ENCODE measurements around the gene LMO2. TPM values are rescaled to one million over a fixed set of nuclear protein-coding genes. Genes with fewer than 3 reads are reported as not detected.

LMO2 gene
- total RNA-seq, 2 donors from 2014 or later: 1.1 to 1.2 TPM

GRCh38 chr11:33867996-33868646 is 23.8 kb downstream of the LMO2 start:
- no peaks in the 10 kb centered on the region for H3K9me3 Mint-ChIP-seq
- H3K4me1 Mint-ChIP-seq: peaks cover 6% of the 10 kb centered on the region
- no peaks in the 10 kb centered on the region for H3K36me3 ChIP-seq (ENCODE audit: control insufficient read depth, insufficient read depth, low read length)
- no peak for DNase-seq
- no peak for TF ChIP-seq CTCF (conservative IDR thresholded peaks at IDR 0.05)
- peaks cover 75% of the 10 kb centered on the region for H3K27me3 ChIP-seq (ENCODE audit: control insufficient read depth, insufficient read depth, low read length, poor library complexity, severe bottlenecking)
- H3K27ac ChIP-seq (ENCODE audit: low read depth, low read length): no peak overlapping the region
- H3K9me3 ChIP-seq (ENCODE audit: control insufficient read depth, low read length): no peaks in the 10 kb centered on the region
- H3K27me3 Mint-ChIP-seq (ENCODE audit: insufficient read depth): peaks cover 68% of the 10 kb centered on the region
- WGBS, 2 experiments (ENCODE audit: insufficient coverage in 1 of 2, insufficient read length in 1 of 2): 22 to 40% methylated on average over 1 to 7 of the region's 7 CpGs
- H3K4me3 ChIP-seq (ENCODE audit: low read length): peak overlapping the region; percentile 75
- no peak overlapping the region for H3K9ac ChIP-seq (ENCODE audit: extremely low read depth, low read length, poor library complexity, severe bottlenecking)
- peak overlapping the region; percentile 73 for H3K4me3 Mint-ChIP-seq
- H3K27ac Mint-ChIP-seq: no peak overlapping the region
- H3K4me1 ChIP-seq (ENCODE audit: control insufficient read depth, insufficient read depth, low read length): no peaks in the 10 kb centered on the region
- H3K36me3 Mint-ChIP-seq (ENCODE audit: low read depth): no peaks in the 10 kb centered on the region

- H3K4me3 Mint-ChIP-seq: no peak overlapping the region
- TF ChIP-seq CTCF (conservative IDR thresholded peaks at IDR 0.05): no peak
- 63 to 88% methylated on average over 1 of the region's 1 CpG for WGBS, 2 experiments (ENCODE audit: insufficient coverage in 1 of 2, insufficient read length in 1 of 2)
- peaks cover 6% of the 10 kb centered on the region for H3K4me1 Mint-ChIP-seq
- H3K4me3 ChIP-seq (ENCODE audit: low read length): no peak overlapping the region
- no peaks in the 10 kb centered on the region for H3K9me3 ChIP-seq (ENCODE audit: control insufficient read depth, low read length)
- no peak overlapping the region for H3K27ac Mint-ChIP-seq
- DNase-seq: no peak
- no peak overlapping the region for H3K9ac ChIP-seq (ENCODE audit: extremely low read depth, low read length, poor library complexity, severe bottlenecking)
- H3K27me3 Mint-ChIP-seq (ENCODE audit: insufficient read depth): peaks cover 67% of the 10 kb centered on the region
- H3K36me3 Mint-ChIP-seq (ENCODE audit: low read depth): no peaks in the 10 kb centered on the region
- peaks cover 73% of the 10 kb centered on the region for H3K27me3 ChIP-seq (ENCODE audit: control insufficient read depth, insufficient read depth, low read length, poor library complexity, severe bottlenecking)
- no peaks in the 10 kb centered on the region for H3K36me3 ChIP-seq (ENCODE audit: control insufficient read depth, insufficient read depth, low read length)
- H3K27ac ChIP-seq (ENCODE audit: low read depth, low read length): no peak overlapping the region
- no peaks in the 10 kb centered on the region for H3K9me3 Mint-ChIP-seq
- H3K4me1 ChIP-seq (ENCODE audit: control insufficient read depth, insufficient read depth, low read length): no peaks in the 10 kb centered on the region
These were observed 24.3 kb downstream of the LMO2 start for GRCh38 chr11:33867561-33867960.

- no peaks in the 10 kb centered on the region for H3K9me3 ChIP-seq (ENCODE audit: control insufficient read depth, low read length)
- Mint-ChIP-seq H3K27me3 (ENCODE audit: insufficient read depth) (peaks cover 62% of the 10 kb centered on the region), H3K27ac (no peak overlapping the region), H3K9me3 (no peaks in the 10 kb centered on the region), H3K4me1 (peaks cover 6% of the 10 kb centered on the region), H3K36me3 (ENCODE audit: low read depth) (no peaks in the 10 kb centered on the region), H3K4me3 (no peak overlapping the region)
- H3K9ac ChIP-seq (ENCODE audit: extremely low read depth, low read length, poor library complexity, severe bottlenecking): no peak overlapping the region
- no peak overlapping the region for H3K27ac ChIP-seq (ENCODE audit: low read depth, low read length)
- H3K36me3 ChIP-seq (ENCODE audit: control insufficient read depth, insufficient read depth, low read length): no peaks in the 10 kb centered on the region
- H3K4me1 ChIP-seq (ENCODE audit: control insufficient read depth, insufficient read depth, low read length): no peaks in the 10 kb centered on the region
- H3K27me3 ChIP-seq (ENCODE audit: control insufficient read depth, insufficient read depth, low read length, poor library complexity, severe bottlenecking): peaks cover 67% of the 10 kb centered on the region
- DNase-seq: no peak
- H3K4me3 ChIP-seq (ENCODE audit: low read length): no peak overlapping the region
- 90 to 100% methylated on average over 2 of the region's 2 CpGs for WGBS, 2 experiments (ENCODE audit: insufficient coverage in 1 of 2, insufficient read length in 1 of 2)
- TF ChIP-seq CTCF (conservative IDR thresholded peaks at IDR 0.05): no peak
These were observed 24.9 kb downstream of the LMO2 start for GRCh38 chr11:33866936-33867335.
